Measurements from ENCODE around the gene MFAP2.

DNA sequence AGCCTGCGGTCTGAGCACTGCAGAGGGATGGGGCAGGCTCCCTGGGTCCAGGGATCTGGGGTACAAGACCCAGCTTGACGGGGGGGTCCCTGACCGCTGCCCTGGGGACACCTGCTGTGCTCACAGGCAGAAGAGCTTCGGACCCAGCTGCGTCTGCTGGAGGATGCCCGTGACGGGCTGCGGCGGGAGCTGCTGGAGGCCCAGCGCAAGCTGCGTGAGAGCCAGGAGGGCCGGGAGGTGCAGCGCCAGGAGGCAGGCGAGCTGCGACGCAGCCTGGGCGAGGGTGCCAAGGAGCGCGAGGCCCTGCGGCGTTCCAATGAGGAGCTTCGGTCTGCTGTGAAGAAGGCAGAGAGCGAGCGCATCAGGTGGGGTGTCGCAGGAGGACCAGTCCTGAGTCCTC lies 25.2 kb downstream of the MFAP2 start:
- TF ChIP-seq, protein P1, sequence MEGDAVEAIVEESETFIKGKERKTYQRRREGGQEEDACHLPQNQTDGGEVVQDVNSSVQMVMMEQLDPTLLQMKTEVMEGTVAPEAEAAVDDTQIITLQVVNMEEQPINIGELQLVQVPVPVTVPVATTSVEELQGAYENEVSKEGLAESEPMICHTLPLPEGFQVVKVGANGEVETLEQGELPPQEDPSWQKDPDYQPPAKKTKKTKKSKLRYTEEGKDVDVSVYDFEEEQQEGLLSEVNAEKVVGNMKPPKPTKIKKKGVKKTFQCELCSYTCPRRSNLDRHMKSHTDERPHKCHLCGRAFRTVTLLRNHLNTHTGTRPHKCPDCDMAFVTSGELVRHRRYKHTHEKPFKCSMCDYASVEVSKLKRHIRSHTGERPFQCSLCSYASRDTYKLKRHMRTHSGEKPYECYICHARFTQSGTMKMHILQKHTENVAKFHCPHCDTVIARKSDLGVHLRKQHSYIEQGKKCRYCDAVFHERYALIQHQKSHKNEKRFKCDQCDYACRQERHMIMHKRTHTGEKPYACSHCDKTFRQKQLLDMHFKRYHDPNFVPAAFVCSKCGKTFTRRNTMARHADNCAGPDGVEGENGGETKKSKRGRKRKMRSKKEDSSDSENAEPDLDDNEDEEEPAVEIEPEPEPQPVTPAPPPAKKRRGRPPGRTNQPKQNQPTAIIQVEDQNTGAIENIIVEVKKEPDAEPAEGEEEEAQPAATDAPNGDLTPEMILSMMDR (IDR thresholded peaks at IDR 0.05), result no peak
- TF ChIP-seq, protein P2, sequence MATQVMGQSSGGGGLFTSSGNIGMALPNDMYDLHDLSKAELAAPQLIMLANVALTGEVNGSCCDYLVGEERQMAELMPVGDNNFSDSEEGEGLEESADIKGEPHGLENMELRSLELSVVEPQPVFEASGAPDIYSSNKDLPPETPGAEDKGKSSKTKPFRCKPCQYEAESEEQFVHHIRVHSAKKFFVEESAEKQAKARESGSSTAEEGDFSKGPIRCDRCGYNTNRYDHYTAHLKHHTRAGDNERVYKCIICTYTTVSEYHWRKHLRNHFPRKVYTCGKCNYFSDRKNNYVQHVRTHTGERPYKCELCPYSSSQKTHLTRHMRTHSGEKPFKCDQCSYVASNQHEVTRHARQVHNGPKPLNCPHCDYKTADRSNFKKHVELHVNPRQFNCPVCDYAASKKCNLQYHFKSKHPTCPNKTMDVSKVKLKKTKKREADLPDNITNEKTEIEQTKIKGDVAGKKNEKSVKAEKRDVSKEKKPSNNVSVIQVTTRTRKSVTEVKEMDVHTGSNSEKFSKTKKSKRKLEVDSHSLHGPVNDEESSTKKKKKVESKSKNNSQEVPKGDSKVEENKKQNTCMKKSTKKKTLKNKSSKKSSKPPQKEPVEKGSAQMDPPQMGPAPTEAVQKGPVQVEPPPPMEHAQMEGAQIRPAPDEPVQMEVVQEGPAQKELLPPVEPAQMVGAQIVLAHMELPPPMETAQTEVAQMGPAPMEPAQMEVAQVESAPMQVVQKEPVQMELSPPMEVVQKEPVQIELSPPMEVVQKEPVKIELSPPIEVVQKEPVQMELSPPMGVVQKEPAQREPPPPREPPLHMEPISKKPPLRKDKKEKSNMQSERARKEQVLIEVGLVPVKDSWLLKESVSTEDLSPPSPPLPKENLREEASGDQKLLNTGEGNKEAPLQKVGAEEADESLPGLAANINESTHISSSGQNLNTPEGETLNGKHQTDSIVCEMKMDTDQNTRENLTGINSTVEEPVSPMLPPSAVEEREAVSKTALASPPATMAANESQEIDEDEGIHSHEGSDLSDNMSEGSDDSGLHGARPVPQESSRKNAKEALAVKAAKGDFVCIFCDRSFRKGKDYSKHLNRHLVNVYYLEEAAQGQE (IDR thresholded peaks at IDR 0.05; ENCODE audit: insufficient read depth in 1 of 2, low read depth in 2 of 2, low read length in 1 of 2), result no peak
